ENCODE measurements around the gene RNF150.

DNA sequence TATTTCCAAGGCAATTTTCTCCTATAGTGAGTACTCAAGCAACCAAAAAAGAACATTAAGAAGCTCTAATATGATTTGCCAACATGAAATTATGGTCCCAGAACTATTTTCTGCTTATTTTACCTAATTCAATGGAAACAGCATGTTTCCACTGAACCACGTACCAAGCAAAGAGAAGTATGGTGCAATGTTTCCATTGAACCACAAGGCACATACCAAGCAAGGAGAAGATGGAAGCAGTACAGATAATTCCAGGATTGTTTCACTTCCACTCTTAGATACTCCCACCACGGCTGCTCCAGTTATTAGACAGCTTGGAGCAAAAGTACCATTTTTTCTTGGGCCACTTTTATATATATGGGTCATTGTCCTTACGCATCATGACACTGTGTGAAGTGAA is 164.9 kb downstream of the RNF150 start:
- TF ChIP-seq POLR2A (IDR thresholded peaks at IDR 0.05; ENCODE audit: control extremely low read depth in 1 of 2, low read depth in 2 of 2, low read length in 2 of 2), result no peak
- no peak for TF ChIP-seq USF2 (IDR thresholded peaks at IDR 0.05; ENCODE audit: low read length)
- no peak for TF ChIP-seq FOSL1 (IDR thresholded peaks at IDR 0.05; ENCODE audit: insufficient read depth, low read depth, low read length)

All from H1 (cell line).